Natural killer cell (primary cell): Measurements from ENCODE around the gene CD300LB. TPM values are rescaled to one million over a fixed set of nuclear protein-coding genes. Genes with fewer than 3 reads are reported as not detected.
"Not testable (repeated sequence)": the region's sequence is repeated elsewhere in the genome, so short reads cannot be mapped to it uniquely, and the experiment has no call there.

Experiments
- ATAC-seq, 3 donors: fragments of 150-1000 bp in 2 of 3; fragments of 200-7000 bp in 1 of 3; cut with Tn5 transposase; 1 replicate in 1 of 3; 2 replicates in 2 of 3; pipeline ENCODE4 v1.10.0; 2021; ENCODE audit warnings: mild to moderate bottlenecking in 2 of 3, moderate library complexity in 2 of 3
- DNase-seq, 2 donors: peaks; one replicate each; pipeline versions ENCODE4 v3.0.0 to v3.0.0-alpha.2; 2013 to 2021; ENCODE audit warnings: mixed read lengths in 1 of 2
- H3K27ac ChIP-seq: one replicate; pipeline ENCODE4 v1.5.1; 2013; ENCODE audit warnings: mild to moderate bottlenecking, low read length
- H3K27me3 ChIP-seq: one replicate; pipeline ENCODE4 v1.6.1; 2013; ENCODE audit warnings: low read length; ENCODE audit not compliant: control insufficient read depth, insufficient read depth
- H3K36me3 ChIP-seq: one replicate; pipeline ENCODE4 v1.6.1; 2013; ENCODE audit warnings: low read length; ENCODE audit not compliant: control insufficient read depth, insufficient read depth
- H3K4me1 ChIP-seq: one replicate; pipeline ENCODE4 v1.6.1; 2013; ENCODE audit warnings: low read length; ENCODE audit not compliant: control insufficient read depth, insufficient read depth
- H3K4me3 ChIP-seq: one replicate; pipeline ENCODE4 v1.5.1; 2013; ENCODE audit warnings: low read length
- H3K9me3 ChIP-seq: one replicate; pipeline ENCODE4 v1.6.1; 2013; ENCODE audit warnings: low read length; ENCODE audit not compliant: control insufficient read depth, insufficient read depth
- H3K27ac Mint-ChIP-seq, 2 donors: one replicate each; pipeline ENCODE4 v1.8.0; 2022; ENCODE audit warnings: mild to moderate bottlenecking in 2 of 2, mixed read lengths in 2 of 2, moderate library complexity in 1 of 2
- H3K27me3 Mint-ChIP-seq, 2 donors: one replicate each; pipeline ENCODE4 v1.8.0; 2022; ENCODE audit warnings: low read depth in 2 of 2, mixed read lengths in 2 of 2
- H3K36me3 Mint-ChIP-seq: one replicate; pipeline ENCODE4 v1.8.0; 2022; ENCODE audit warnings: mixed read lengths
- H3K4me1 Mint-ChIP-seq, 2 donors: one replicate each; pipeline ENCODE4 v1.8.0; 2022; ENCODE audit warnings: mixed read lengths in 2 of 2
- H3K4me3 Mint-ChIP-seq: one replicate; pipeline ENCODE4 v1.8.0; 2022; ENCODE audit warnings: mild to moderate bottlenecking, moderate library complexity, mixed read lengths
- H3K9me3 Mint-ChIP-seq, 2 donors: one replicate each; pipeline ENCODE4 v1.8.0; 2022; ENCODE audit warnings: mixed read lengths in 2 of 2
- CTCF ChIP-seq: fragments of 200-600 bp; IDR thresholded peaks from one replicate; pipeline ENCODE4 v1.8.0; 2022; ENCODE audit warnings: antibody characterized with exemption
- WGBS: methylation state at CpG from one replicate; pipeline ENCODE4 v1.1.7; 2013; ENCODE audit warnings: missing lambda C conversion rate; ENCODE audit not compliant: insufficient coverage; 5-methylcytosine and 5-hydroxymethylcytosine counted together
- intact Hi-C: fragments of 100-400 bp; cut with micrococcal nuclease; formaldehyde crosslinking; loops from one replicate; pipeline ENCODE4 v1.14.2; 2022
- total RNA-seq, 4 donors: library from RNA; stranded (reverse); fragments of 120-200 nt in 1 of 4; gene quantifications; one replicate each; pipeline versions ENCODE4 v1.2.3 to v1.2.4, GENCODE V29; 2013 to 2022

Gene CD300LB
- total RNA-seq, 3 donors from 2014 or later (not counting 1 experiment from before 2014, with no cell fraction given), result 2.0 to 4.9 (median 3.5) TPM

- no peak overlapping the region for H3K4me3 Mint-ChIP-seq
- ATAC-seq (no peak), DNase-seq (no peak)
- H3K4me1 Mint-ChIP-seq, result peaks cover 6 to 7% of the 10 kb centered on the region in 2 donors
- no peak overlapping the region for H3K27ac Mint-ChIP-seq
- no peaks in the 10 kb centered on the region for H3K27me3 ChIP-seq
- intact Hi-C loops, result no loop called here
- H3K4me3 ChIP-seq, result no peak overlapping the region
- peak overlapping the region; percentile 3 for H3K27ac ChIP-seq
- TF ChIP-seq CTCF, result no peak
- H3K36me3 Mint-ChIP-seq, result no peaks in the 10 kb centered on the region
- H3K27me3 Mint-ChIP-seq, result peaks cover 0 to 9% of the 10 kb centered on the region in 2 donors
- no peaks in the 10 kb centered on the region for H3K9me3 ChIP-seq
- WGBS, result 46% methylated on average over 6 of the region's 6 CpGs
- H3K36me3 ChIP-seq, result no peaks in the 10 kb centered on the region
- no peaks in the 10 kb centered on the region for H3K9me3 Mint-ChIP-seq
- peaks cover 5% of the 10 kb centered on the region for H3K4me1 ChIP-seq
Observed at GRCh38 chr17:74558882-74559519, 27.7 kb upstream of the CD300LB start.

- ATAC-seq, DNase-seq, H3K27me3 ChIP-seq, H3K4me3 Mint-ChIP-seq, H3K36me3 Mint-ChIP-seq, H3K27ac Mint-ChIP-seq, H3K4me3 ChIP-seq, H3K4me1 Mint-ChIP-seq, H3K9me3 ChIP-seq, H3K9me3 Mint-ChIP-seq, H3K27me3 Mint-ChIP-seq, H3K4me1 ChIP-seq, intact Hi-C loops, H3K36me3 ChIP-seq, H3K27ac ChIP-seq: not testable (repeated sequence)
- 78% methylated on average over 4 of the region's 4 CpGs for WGBS
Observed at GRCh38 chr17:74558402-74558801, 27.1 kb upstream of the CD300LB start.

GRCh38 chr17:74555427-74555940 lies 24.2 kb upstream of the CD300LB start:
- Histone ChIP-seq H3K36me3 (no peaks in the 10 kb centered on the region), H3K27me3 (no peaks in the 10 kb centered on the region), H3K4me3 (no peak overlapping the region), H3K4me1 (peaks cover 5% of the 10 kb centered on the region), H3K27ac (no peak overlapping the region), H3K9me3 (no peaks in the 10 kb centered on the region)
- peaks cover 6 to 7% of the 10 kb centered on the region in 2 donors for H3K4me1 Mint-ChIP-seq
- no peak for TF ChIP-seq CTCF
- no peak for DNase-seq
- intact Hi-C loops, result no loop called here
- H3K9me3 Mint-ChIP-seq, result no peaks in the 10 kb centered on the region
- no peaks in the 10 kb centered on the region for H3K27me3 Mint-ChIP-seq
- no peak overlapping the region for H3K27ac Mint-ChIP-seq
- ATAC-seq, result no peak
- 74% methylated on average over 5 of the region's 7 CpGs for WGBS
- no peak overlapping the region for H3K4me3 Mint-ChIP-seq
- H3K36me3 Mint-ChIP-seq, result no peaks in the 10 kb centered on the region

- H3K36me3 ChIP-seq, result no peaks in the 10 kb centered on the region
- Mint-ChIP-seq H3K36me3 (no peaks in the 10 kb centered on the region), H3K4me1 (peaks cover 6 to 7% of the 10 kb centered on the region in 2 donors), H3K9me3 (no peaks in the 10 kb centered on the region), H3K27me3 (peaks cover 0 to 2% of the 10 kb centered on the region in 2 donors), H3K4me3 (no peak overlapping the region), H3K27ac (no peak overlapping the region)
- TF ChIP-seq CTCF, result no peak
- no peaks in the 10 kb centered on the region for H3K27me3 ChIP-seq
- no peaks in the 10 kb centered on the region for H3K9me3 ChIP-seq
- intact Hi-C loops, result no loop called here
- H3K27ac ChIP-seq, result no peak overlapping the region
- DNase-seq (no peak), ATAC-seq (no peak)
- H3K4me1 ChIP-seq, result peaks cover 5% of the 10 kb centered on the region
- H3K4me3 ChIP-seq, result no peak overlapping the region
- WGBS, result 72% methylated on average over 6 of the region's 6 CpGs
Observed at GRCh38 chr17:74554909-74555308, 23.6 kb upstream of the CD300LB start.
